G401 (cell line): ENCODE data around the gene TECTA. TPM values are rescaled to one million over a fixed set of nuclear protein-coding genes. Genes with fewer than 3 reads are reported as not detected.
"Not testable (repeated sequence)": the region's sequence is repeated elsewhere in the genome, so short reads cannot be mapped to it uniquely, and the experiment has no call there.

Experiments
- DNase-seq: peaks from one replicate; pipeline ENCODE4 v3.0.0-alpha.2; 2015; ENCODE audit warnings: low spot score
- in situ Hi-C: cut with HindIII; loops from 2 replicates; pipeline ENCODE4 v1.10.0; 2016; ENCODE audit warnings: low sequenced_read_pairs, mixed read lengths
- total RNA-seq: library from RNA; depleted of rRNA; stranded (reverse); fragments of >200 nt; shearing (Covaris generic); gene quantifications from 2 replicates; pipeline ENCODE4 v1.2.3, GENCODE V29; 2014

Gene TECTA
- total RNA-seq, 1 experiment from 2014 or later, result 0.17 TPM

- in situ Hi-C loops, result no loop called here
- DNase-seq, result no peak
These were observed 52.4 kb downstream of the TECTA start for GRCh38 chr11:121153472-121153871.

- no peak for DNase-seq
- in situ Hi-C loops, result no loop called here
These were observed 53.7 kb downstream of the TECTA start for GRCh38 chr11:121154486-121155314.

DNA sequence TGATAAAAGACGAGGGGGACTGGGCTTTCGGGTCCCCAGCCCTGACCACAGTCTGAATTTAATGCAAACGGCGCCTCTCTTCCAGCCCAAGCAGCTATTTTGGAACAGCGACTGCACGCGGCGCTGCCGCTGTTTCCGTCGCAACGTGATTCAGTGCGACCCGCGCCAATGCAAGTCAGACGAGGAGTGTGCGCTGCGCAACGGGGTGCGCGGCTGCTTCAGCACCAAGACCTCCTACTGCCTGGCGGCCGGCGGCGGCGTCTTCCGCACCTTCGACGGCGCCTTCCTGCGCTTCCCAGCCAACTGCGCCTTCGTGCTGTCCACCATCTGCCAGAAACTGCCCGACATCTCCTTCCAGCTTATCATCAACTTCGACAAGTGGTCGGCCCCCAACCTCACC, 56.7 kb downstream of the TECTA start:
- in situ Hi-C loops, result no loop called here
- DNase-seq, result no peak

GRCh38 chr11:121159741-121160140, 58.7 kb downstream of the TECTA start:
- DNase-seq, result no peak
- in situ Hi-C loops, result no loop called here

DNA sequence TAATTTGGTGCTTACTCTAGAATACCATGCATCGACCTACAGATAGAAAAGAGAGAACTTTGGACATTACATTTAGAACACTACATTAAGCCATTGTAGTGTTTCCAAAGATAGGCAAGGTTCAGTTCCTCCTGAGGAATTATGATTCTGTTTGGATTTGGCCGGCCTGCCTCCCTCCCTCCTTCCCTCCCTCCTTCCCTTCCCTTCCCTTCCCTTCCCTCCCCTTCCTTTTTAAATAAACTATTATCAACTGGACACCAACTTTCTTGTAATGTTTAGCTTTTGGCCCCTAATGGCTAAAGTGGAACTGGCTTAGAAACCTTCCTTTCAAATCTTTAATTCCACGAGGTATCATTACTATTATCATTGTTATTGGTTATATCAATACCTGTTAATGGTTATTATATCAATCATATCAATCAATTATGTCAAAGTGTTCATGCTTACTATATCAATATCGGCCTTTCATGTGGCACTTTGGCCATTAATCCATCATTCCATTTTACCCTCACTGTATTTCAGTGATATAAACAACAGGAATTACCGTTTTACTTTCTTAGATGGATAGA, 60.4 kb downstream of the TECTA start:
- in situ Hi-C loops, result no loop called here
- no peak for DNase-seq

DNA sequence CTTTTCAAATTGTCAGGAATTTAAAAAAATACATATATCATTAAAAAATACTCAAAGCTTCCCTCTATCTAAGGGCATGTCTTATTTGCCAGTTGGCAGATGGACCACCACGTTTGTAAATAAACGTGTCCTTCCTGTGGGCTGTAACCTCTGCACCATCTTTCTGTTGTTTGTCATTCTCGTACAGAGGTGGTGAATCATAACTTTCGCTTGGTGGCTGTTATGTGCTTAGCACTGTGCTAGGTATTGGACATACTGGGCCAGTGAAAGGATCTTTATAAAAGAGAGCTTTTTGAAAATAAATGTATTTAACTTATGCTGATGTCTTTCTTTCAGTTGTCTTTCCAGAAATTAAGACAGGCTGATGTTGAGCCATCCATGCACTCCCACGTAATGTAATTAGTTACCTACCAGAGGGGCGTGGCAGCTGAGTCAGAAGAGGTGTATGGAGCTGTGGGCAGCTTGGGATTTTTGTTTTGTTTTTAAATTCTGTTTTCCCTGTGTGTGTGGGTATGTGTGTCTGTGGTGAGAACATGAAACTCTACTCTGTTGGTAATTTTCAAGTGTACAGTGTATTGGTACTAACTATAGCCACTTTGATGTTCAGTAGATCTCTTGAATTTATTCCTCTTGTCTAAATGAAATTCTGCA, 62.7 kb downstream of the TECTA start:
- DNase-seq, result no peak
- in situ Hi-C loops, result no loop called here

- DNase-seq, in situ Hi-C loops: not testable (repeated sequence)
These were observed 76.6 kb downstream of the TECTA start for GRCh38 chr11:121177629-121178028.

- DNase-seq, result no peak
- in situ Hi-C loops, result no loop called here
These were observed 78.3 kb downstream of the TECTA start for GRCh38 chr11:121179306-121179705.

GRCh38 chr11:121180183-121180582, 79.1 kb downstream of the TECTA start:
- in situ Hi-C loops, result no loop called here
- no peak for DNase-seq

GRCh38 chr11:121188776-121189175, 87.7 kb downstream of the TECTA start:
- in situ Hi-C loops, result no loop called here
- no peak for DNase-seq

GRCh38 chr11:121191818-121192217, 90.8 kb downstream of the TECTA start:
- in situ Hi-C loops, result no loop called here
- no peak for DNase-seq

DNA sequence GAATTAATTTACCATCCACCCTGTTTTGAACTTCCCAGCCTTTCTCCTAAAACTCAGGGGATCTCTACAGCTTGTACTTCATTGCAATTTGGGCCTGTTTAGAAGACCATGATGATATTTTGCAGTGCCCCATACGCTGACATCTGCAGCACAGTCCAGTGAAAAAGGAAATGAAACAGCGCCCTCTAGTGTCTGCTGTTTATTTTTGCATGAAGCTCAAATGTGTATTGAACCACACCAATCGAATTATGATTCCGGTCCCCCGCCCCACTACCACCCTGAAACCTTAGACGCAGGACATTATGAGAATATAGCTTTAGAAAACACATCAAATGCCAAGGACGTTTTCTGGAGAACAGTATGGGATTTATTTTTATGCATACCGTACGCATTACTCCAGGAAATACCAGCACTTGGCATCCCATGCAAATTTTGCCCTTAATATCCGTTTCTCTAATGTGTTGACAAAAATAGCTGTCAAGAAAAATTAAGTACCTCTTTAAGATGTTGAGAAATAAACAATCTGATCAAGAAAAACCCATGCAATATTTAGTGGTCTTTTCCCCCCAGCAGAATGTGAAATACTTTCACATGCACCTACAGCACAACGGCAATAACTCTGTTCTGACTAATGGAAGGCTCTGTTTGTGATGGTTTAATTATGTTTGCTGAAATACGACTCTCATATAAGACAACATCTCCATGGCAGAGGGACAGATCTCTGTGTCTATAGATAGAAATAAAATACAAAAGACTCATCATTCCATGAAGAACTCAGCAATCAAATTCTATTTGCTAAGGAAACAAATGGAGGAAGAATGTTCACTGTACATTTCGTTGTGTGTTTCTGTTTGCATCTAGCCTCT, 93.9 kb downstream of the TECTA start:
- DNase-seq, result peak; percentile 74
- in situ Hi-C loops, result no loop called here

DNA sequence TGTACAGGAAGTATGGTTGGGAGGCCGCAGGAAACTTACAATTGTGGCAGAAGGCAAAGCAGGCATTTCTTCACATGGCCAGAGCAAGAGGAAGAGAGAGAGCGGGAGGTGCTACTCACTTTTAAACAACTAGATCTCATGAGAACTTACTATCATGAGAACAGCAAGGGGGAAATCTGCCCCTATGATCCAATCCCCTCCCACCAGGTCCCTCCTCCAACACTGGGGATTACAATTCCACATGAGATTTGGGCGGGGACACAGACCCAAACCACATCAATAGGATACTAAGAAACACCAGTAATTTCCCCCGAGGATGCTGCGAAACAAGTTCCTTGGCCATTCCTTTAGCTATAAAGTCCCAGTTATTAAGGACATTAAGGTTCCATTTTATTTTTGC, 97.4 kb downstream of the TECTA start:
- in situ Hi-C loops, result no loop called here
- DNase-seq, result no peak

DNA sequence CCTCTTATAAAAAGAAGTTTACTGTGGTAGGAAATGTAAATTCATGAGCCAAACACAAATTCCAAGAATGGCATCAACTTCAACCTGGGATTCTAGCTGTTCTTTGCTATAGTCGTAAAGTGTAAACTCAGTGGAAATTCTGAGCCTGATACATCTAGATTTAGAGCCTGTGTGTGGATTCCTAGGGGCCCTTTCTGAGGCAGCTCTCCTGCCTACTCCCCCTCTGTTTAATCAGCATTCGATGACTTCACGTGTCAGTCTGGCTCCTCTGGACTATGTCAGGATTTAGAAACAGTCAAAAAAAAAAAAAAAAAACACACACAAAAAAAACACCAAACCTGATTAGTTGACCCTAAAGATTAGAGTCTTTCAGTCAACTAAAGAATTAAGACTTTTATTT, 98.5 kb downstream of the TECTA start:
- in situ Hi-C loops, result no loop called here
- DNase-seq, result no peak

- in situ Hi-C loops, result no loop called here
- DNase-seq, result no peak
These were observed 105.8 kb downstream of the TECTA start for GRCh38 chr11:121206810-121207209.

DNA sequence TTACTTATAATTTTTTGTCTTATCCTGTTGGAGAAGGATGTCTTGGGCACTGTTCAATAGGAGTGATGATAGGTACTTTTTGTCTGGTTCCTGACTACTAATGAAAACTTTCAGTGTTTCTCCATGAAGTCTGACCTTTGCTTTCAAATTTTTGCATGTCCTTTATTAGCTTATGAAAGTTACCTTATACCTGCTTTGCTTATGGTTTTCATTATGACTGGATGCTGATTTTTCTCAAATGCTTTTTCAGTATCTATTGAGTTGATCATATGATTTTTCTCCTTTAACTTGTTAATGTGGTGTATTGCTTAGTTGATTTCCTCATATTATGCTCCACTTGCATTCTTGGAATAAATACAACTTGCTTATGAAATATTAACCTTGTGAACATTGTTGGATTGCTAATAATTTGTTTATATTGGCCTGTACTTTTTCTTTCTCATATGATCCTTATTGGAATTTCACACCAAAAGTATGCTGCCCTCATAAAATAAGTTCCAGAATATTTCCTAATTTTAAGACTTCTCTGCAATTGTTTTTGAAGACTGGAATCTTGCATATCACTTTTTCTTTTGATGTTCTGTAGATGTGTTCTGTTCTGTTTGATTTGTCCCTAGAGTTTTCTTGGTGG, 106.6 kb downstream of the TECTA start:
- no peak for DNase-seq
- in situ Hi-C loops, result no loop called here

DNA sequence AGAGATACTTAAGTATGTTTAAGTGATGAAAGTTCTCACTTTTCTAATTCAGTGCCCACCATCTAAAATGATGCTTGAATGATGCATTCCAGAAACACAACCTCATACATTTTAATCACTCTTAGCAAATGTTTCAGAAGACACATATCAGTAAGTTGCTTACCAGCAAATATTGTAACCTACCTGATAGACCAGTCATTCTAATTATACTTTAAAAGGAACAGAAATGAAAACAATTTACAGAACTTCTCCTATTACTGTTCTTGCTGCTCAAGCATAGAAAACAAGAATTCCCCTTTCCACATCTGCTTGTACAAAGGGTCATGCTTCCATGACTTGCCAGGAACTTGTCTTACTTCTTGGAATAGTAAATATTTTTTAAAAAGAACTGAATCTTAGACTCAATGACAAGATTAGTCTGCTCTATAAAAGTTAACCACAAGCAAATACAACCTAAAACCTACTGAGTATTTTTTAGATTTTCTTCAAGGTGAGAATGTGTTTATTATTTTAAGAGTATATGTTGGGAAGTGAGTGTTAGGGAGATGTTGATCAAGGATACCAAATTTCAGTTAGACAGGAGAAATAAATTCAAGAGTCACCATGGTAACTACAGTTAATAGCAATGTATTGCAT, 109.5 kb downstream of the TECTA start:
- no peak for DNase-seq
- in situ Hi-C loops, result no loop called here

GRCh38 chr11:121211626-121212025, 110.6 kb downstream of the TECTA start:
- in situ Hi-C loops, result no loop called here

More at GRCh38 chr11:121211626-121212025, 110.6 kb downstream of the TECTA start:
- DNase-seq, result no peak
